CD4-positive, alpha-beta T cell treated with Interleukin-10 for 1 hour (primary cell): Measurements from ENCODE around the gene ANKRD34A.
A peak's percentile ranks its signal among the peaks of the same experiment; 100 is the strongest.

Experiments used
- DNase-seq: peaks from one replicate; pipeline ENCODE4 v3.0.0-alpha.2; 2020

The ANKRD34A gene

GRCh38 chr1:145990249-145990855, 26.0 kb upstream of the ANKRD34A start:
- peak; percentile 51 for DNase-seq

GRCh38 chr1:145988773-145989172, 24.4 kb upstream of the ANKRD34A start:
- DNase-seq, result peak; percentile 46

GRCh38 chr1:145987926-145988325, 23.6 kb upstream of the ANKRD34A start:
- no peak for DNase-seq

- no peak for DNase-seq
These were observed 22.2 kb upstream of the ANKRD34A start for GRCh38 chr1:145986551-145986950.

GRCh38 chr1:145985502-145986439, 21.4 kb upstream of the ANKRD34A start:
- DNase-seq, result no peak

- no peak for DNase-seq
These were observed 20.7 kb upstream of the ANKRD34A start for GRCh38 chr1:145985129-145985501.

- peak; percentile 61 for DNase-seq
These were observed 19.8 kb upstream of the ANKRD34A start for GRCh38 chr1:145983960-145984830.

GRCh38 chr1:145983206-145983675, 18.9 kb upstream of the ANKRD34A start:
- no peak for DNase-seq

- no peak for DNase-seq
These were observed 17.8 kb upstream of the ANKRD34A start for GRCh38 chr1:145982010-145982723.

GRCh38 chr1:145980457-145980994, 16.2 kb upstream of the ANKRD34A start:
- no peak for DNase-seq

- peak; percentile 63 for DNase-seq
These were observed 15.5 kb upstream of the ANKRD34A start for GRCh38 chr1:145979746-145980456.

GRCh38 chr1:145978854-145979745, 14.7 kb upstream of the ANKRD34A start:
- peak; percentile 93 for DNase-seq

- no peak for DNase-seq
These were observed 14.1 kb upstream of the ANKRD34A start for GRCh38 chr1:145978471-145978853.

- DNase-seq, result peak; percentile 87
These were observed 13.4 kb upstream of the ANKRD34A start for GRCh38 chr1:145977486-145978470.

GRCh38 chr1:145977016-145977415, 12.6 kb upstream of the ANKRD34A start:
- no peak for DNase-seq

GRCh38 chr1:145975216-145975615, 10.8 kb upstream of the ANKRD34A start:
- no peak for DNase-seq

GRCh38 chr1:145974721-145975120, 10.3 kb upstream of the ANKRD34A start:
- no peak for DNase-seq

- DNase-seq, result no peak
These were observed 8.2 kb upstream of the ANKRD34A start for GRCh38 chr1:145972580-145972979.

GRCh38 chr1:145967288-145967687, 2.9 kb upstream of the ANKRD34A start:
- DNase-seq, result no peak
